ENCODE measurements around the gene RXFP3.

RXFP3 gene

DNA sequence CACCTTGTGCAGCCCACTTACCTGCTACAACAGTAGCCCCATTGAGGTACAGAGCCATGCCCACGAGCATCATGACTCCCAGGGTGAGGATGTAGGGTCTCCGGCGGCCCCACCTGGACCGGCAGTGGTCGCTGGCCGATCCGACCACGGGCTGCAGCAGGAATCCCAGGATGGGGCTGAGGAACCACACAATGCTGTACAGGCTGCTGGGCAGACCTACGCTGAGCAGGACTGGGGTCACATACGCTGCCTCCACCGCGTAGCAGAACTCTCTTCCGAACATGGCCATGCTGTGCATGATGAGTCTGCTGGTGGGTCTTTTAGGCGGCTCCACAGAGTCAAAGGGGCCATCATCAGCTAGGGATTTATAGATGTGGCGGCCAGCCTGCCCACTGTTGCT, 48.0 kb downstream of the RXFP3 start:
- no peak for DNase-seq

DNA sequence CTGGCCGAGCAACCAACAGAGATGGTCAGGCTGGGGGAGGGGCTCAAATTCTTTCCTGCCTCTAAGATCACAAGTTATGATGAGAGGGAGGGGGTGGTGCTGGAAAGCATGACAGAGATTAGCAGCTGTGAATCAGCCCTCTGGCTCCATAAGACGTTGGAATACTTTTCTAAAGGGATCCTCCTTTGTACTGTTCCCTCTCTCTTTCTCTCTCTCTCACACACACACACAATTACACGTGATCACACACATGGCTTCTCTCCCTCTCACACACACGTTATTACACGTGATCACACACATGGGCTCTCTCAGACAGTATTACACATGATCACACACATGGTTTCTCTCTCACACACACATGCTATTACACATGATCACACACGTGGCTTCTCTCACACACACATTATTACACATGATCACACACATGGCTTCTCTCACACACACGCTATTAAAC, 48.5 kb downstream of the RXFP3 start, which contains the start of gene SLC45A2:
Gene SLC45A2 (minus strand): TSS at position 23 of the 454 bp plus-strand sequence. CDS start 110 bp downstream, outside the sequence.
- no peak for DNase-seq

DNA sequence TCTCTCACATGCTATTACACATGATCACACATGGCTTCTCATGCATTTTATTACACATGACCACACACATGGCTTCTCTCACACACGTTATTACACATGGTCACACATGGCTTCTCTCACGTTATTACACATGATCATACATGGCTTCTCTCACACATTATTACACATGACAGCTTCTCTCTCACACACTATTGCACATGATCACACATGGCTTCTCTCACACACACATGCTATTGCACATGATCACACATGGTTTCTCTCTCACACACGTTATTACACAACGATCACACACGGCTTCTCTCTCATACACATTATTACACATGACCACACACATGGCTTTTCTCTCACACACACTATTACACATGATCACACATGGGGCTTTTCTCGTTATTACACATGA, 49.3 kb downstream of the RXFP3 start:
- no peak for DNase-seq
